HTR-8/SVneo (cell line): ENCODE measurements around the gene FOXP1.

Experiments
- DNase-seq: peaks from one replicate; pipeline ENCODE4 v3.0.0; 2011; ENCODE audit warnings: low spot score, mixed read lengths; ENCODE audit not compliant: insufficient read length
- FAIRE-seq: peaks from 2 replicates; lab custom pipeline; 2011; peaks lifted over from hg19 to GRCh38; lab: Jason Lieb, UNC

The FOXP1 gene

DNA sequence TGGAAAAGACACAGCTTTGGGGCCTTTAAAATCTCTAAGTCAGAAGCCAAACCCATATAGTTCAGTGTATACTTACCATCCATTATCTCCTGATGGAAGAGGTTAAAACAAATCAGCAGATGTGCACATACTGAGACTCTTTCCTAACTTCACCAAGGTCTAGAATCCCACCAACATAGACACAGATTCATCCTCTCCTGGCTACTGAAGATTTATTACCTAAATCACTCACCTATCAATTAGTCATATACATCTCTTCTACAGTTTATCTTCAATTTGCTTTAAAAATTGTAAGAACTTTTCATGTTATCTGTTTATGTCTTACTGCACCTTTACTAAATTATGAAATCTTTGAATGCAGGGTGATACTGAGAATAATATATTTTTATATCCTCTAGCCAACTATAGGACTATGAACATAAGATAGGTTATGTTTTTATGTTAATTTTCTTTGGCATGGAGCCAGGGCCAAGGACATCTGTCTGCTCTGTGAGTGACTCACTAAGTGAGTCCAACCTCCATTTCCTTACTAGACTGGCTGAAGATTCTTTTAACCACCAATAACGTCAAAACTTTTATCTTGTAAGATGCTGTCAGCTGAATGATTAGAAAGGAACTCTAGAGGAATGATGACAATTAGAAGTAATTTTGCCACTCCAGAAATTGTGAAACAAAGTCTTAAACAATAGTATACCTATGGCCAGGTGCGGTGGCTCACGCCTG, 397.6 kb downstream of the FOXP1 start:
- FAIRE-seq, result no peak
- DNase-seq, result peak; percentile 65

DNA sequence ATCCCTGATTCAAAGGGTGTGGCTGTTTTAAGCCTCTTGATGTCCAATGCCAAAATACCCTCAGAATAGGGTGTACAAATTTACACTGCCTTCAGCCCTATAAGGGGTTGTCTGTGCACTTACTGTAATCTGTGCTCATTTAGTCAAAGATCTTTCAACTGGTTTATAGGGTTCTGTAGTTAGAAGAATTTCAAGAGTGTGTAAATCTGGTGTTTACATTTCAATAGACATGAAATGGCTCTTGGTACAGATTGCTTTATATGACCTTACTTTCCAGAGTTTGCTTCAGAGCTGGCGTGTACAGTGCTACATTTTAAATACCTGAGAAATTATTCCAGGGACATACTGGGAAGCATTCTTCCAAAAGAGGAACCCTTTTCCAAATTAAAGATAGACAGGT, 399.3 kb downstream of the FOXP1 start:
- no peak for FAIRE-seq
- DNase-seq, result no peak

DNA sequence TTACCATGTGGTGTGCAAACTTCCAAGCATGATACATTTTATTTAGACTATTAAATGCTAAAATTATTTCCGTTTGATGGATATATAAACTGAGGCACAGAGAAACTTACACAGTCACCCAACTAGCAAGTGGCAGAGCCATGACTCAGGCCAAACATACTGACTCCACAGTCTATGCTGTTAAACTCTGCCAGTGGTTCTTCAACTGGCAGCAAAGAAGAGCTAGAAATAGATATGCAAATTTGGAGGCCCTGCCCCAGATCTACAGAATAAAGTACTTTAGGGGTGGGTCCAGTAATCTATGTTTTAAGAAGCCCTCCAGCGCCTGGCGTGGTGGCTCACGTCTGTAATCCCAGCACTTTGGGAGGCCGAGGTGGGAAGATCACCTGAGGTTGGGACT, 400.0 kb downstream of the FOXP1 start:
- FAIRE-seq (no peak), DNase-seq (no peak)

DNA sequence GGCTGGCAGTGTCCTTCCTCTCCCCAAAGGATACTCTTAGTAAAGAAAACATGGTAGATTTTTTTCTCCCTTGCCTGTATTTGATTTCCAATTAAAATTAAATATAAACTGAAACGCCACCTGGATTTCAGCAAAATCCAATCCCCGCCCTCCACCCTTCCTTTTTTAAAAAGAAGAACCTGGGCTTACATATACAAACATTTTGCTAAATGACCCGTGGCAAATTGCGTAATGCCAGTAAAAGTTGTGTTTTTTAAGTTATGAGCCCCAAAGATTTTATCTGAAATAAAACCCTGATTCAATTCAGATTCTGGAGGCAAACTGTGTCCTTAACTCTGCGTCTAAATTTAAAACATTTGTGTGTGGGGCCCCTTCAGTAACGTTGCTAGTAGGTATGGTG, 403.0 kb downstream of the FOXP1 start:
- FAIRE-seq (no peak), DNase-seq (no peak)

GRCh38 chr3:71177375-71177774, 406.2 kb downstream of the FOXP1 start:
- DNase-seq (no peak), FAIRE-seq (no peak)

DNA sequence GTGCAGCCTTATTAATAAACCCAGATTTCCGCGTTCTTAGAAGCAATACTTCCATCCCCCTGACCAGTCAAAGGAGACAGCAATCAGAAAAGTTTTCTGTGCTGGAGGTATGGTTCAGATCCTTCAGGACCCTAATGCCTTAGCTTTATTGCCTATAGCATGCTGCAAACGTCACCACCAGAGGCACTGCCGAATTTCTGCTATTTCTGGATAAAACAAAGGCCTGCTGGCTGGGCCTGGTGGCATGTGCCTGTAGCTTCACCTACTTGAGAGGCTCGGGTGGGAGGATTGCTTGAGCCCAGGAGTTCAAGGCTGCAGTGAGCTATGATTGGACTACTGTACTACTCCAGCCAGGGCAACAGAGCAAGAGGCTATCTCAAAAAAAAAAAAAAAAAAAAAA, 407.2 kb downstream of the FOXP1 start:
- FAIRE-seq (no peak), DNase-seq (no peak)

- DNase-seq (no peak), FAIRE-seq (no peak)
Measured at GRCh38 chr3:71175691-71176365, 407.7 kb downstream of the FOXP1 start.

- DNase-seq, result no peak
- no peak for FAIRE-seq
Measured at GRCh38 chr3:71172951-71173350, 410.6 kb downstream of the FOXP1 start.

DNA sequence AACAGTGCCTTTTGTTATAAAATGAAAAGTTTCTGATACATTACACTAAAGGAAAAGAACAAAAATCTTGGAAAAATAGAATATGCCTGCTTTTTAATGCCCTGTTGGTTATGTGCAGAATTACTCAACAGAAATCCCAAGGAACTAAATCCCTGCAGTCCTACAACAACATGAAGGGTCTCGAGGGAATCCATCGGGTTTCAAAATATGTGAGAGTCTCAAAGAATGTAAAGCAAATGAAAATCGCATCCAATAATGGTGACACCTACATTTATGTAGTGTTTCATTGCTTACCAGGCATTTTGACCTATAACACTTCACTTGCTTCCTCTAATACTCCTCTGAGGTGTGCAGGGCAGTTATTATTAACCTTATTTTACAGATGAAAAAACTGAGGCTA, 411.3 kb downstream of the FOXP1 start:
- FAIRE-seq, result no peak

GRCh38 chr3:71171247-71171646, 412.3 kb downstream of the FOXP1 start:
- FAIRE-seq (no peak), DNase-seq (no peak)

More for the DNA sequence above, 411.3 kb downstream of the FOXP1 start:
- DNase-seq, result no peak

DNA sequence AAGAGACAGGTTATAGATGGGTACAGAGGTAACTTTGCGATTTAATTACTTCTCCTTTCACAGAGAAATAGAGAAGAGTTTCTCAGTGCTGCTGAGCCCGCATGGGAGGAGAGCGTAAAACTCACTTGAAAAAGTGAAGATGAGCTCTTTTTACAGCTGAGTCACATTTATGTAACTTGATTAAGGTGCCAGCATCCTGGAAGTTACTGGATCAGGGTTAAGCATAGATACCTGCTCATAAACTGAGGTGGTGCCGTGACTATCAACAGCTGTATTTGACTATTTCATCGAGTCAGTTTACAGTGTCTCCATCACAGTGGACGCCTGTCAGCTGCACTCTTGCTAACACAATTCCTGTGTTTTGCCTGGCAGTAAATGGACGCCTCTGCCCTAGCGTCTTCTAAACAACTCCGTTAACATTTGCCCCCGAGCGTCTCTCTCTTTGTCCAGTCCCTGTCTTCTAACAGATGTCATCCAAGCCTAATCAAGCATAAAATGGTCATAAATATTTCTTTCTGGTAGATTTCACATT, 414.6 kb downstream of the FOXP1 start:
- FAIRE-seq, result peak; percentile 13
- no peak for DNase-seq

- FAIRE-seq (no peak), DNase-seq (no peak)
Measured at GRCh38 chr3:71168121-71168721, 415.3 kb downstream of the FOXP1 start.

DNA sequence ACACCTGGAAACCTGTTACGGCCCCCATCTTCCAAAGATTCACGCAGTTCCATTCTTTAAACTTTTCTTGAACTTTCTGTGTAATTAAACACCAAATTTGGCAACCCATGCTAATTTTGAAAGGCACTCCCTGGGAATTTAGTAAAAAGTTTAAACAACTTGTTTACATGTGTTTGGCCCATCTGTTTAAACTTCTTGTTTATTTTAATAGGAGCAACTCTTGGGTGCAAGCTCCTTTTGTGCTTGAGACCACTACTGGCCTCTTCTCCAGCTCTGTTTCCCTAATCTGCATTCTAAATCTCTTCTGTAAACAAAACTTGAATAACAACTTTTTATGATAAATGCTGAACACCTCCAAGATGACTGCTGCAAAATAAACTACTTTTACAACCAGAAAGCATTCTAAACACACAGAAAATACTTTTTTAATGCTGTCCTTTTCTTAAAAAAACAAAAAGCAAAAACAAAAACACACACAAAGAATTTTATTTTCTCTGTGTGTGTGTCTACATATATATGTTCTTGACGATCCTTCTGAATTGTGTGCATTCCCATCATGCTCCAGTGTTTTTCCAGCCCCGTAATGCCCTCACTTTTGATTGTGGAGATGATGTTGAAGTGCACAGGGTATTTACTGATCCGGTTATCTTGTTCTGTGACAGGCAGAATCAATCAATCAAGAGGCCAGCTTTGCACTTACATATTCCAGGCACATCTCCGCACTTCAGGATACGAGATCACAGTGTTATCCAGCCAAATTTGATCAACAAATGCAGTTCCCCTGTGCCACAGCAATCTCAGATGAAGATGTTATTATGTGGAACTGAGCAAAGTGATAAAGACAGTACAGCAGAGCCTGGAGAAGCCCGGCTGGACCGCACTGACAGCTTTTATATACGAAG, 416.9 kb downstream of the FOXP1 start:
- no peak for DNase-seq
- no peak for FAIRE-seq

DNA sequence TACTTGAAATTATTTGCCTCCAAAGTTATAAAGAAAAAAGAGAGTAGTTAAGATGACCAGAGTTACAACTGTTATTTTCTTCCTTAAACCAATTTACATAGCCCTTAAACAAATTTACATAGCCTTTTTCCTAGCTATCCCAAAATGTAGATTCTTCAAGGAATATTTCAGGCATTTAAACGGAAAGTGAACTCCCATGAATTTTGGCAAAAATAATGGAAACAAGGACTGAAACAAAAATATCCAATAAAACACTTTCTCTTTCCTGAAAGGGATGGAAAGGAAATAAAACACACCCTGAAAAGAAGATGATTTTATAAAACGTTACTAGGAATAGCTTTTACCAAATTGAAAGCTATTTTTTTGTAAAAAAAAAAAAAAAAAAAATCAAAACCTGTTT, 418.6 kb downstream of the FOXP1 start:
- DNase-seq, result no peak
- FAIRE-seq, result no peak

DNA sequence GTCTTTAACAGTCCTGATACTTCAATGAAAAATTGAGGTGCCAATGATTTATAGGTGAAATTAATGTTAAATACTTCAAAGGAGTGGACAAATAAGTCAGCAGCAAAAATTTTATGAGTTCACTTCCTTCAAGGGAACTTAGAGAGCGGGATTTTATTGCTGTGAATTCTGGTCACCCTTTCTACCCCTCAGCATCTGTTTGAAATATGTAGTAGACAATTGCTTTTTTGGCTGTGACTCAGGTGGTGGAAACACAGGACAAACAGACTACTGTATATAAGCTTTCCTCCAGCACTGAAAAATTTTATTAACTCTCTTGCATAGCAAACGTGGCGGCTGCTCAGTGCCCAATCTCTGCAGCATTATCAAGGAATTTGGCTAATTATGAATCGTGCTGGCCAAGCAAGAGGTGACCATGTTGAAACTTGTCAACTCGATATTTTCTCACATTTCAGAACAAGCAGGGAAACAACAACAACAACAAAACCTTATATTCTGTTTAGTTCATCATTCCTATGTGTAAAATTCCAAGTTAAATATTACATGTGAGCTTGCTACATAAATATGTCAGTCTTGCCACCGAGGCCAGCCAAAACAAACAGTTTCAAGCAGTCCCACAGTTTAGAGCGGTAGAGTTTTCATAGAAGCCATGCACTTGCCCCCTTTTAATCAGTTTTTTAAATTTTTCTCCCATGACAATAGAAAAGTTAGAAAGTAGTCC, 420.2 kb downstream of the FOXP1 start:
- DNase-seq, result no peak
- no peak for FAIRE-seq

- no peak for FAIRE-seq
- DNase-seq, result no peak
Measured at GRCh38 chr3:71162221-71162620, 421.3 kb downstream of the FOXP1 start.

DNA sequence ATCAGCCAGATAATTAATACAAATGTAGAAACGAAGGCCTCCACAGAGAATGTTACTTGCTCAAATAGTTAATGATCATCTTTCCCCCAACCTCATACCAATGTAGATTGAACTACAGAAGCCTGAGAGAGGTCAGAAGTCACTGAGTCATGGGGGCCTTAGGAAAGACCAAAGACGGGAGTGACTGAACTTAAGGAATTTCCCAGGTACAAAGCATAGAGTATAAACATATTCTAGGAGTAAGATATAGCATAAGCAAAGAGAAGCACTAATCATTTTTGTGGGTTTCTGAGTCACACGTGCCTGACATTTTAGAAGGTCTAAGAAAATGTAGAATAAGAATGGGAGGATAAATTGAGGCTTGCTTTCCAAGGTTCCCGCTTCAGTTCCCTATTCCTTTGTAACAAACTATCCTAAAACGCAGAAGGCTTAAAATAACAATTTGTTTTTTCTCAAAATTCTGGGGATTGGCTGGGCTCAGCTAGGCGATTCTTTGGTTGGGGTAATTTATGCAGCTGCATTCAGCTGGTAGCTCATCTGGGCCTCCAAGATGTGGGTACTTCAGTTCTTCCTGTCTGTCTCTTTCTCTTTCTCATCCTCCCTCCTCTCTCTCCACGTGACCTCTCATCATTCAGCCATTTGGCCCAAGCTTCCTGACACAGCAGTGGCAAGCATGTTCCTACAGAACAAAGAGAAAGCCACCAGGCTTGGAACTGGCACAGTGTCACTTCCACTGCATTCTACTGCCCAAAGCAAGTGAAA, 422.6 kb downstream of the FOXP1 start:
- DNase-seq, result no peak
- FAIRE-seq, result no peak

DNA sequence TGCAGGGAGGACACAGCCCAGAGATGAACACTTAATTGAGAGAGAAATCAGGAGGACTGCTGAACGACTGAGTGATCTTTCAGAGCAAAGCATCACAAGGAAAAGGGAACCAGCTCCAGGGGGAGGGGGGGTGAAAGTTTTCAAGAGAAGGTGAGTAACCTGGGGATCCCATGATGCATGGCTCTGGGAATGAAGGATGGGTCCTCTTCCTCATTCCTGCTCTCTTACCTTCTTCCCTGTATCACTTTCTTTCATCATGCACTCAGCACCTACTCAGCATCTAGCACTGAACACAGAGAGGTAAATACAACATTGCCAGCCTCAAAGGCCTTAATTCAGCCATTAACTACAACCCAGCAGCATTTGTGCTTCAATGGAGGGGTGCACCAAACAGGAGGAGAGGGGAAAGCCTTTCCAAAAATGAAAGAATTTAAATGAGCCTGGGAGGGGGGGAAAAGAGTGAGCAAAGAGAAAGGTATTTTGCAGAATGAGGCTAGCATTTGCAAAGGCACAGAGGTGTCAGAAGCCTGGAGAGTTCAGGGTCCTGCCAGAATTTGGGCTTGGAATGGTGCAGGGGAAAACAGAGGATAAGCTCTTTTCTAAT, 427.4 kb downstream of the FOXP1 start:
- no peak for FAIRE-seq

DNA sequence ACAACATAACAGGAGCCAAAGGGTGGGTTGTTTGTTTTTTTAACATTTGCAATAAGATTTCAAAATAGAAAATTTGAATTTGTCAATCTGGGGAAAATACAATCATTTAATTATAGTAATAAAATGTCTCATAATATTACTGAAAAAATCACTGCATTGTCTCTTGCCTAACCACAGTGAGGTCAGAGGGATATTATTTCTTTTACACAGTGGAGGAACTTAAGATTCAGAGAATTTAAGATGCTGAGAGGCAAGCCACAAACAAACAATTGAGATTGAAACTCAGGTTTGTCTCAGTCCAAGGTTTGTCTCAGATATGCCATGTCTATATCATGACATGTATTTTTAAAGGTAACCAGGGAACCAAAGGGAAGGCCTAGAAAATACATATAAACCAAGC, 428.7 kb downstream of the FOXP1 start:
- no peak for FAIRE-seq
- no peak for DNase-seq

More for the DNA sequence above, 427.4 kb downstream of the FOXP1 start:
- DNase-seq, result no peak
